Measurements from ENCODE around the gene CPB1. TPM values are rescaled to one million over a fixed set of nuclear protein-coding genes. Genes with fewer than 3 reads are reported as not detected.

CPB1 gene
- total and polyA plus RNA-seq, 2 of the 8 experiments (the other 6 are each of a cell fraction or from before 2014, with no cell fraction given), result not detected

- H3K23ac ChIP-seq (ENCODE audit: insufficient read length), result no peak overlapping the region
- H2BK20ac ChIP-seq (ENCODE audit: low read length), result no peak overlapping the region
- POLR2A ChIA-PET (ENCODE audit: partially characterized antibody), result no interaction called here
- H3K27me3 ChIP-seq (replicated peaks in 1 of 4; ENCODE audit: control insufficient read depth in 3 of 4, extremely low read depth in 1 of 4, insufficient read depth in 3 of 4, low read length in 3 of 4), result no peaks in the 10 kb centered on the region
- H2BK120ac ChIP-seq (replicated peaks; ENCODE audit: low read depth, low read length), result no peak overlapping the region
- no peak overlapping the region for H3K4me2 ChIP-seq (ENCODE audit: insufficient read depth in 1 of 2, low read depth in 2 of 2, low read length in 2 of 2)
- no peak overlapping the region for H3K18ac ChIP-seq (ENCODE audit: extremely low read depth, low read length)
- H2AK5ac ChIP-seq (ENCODE audit: low read depth, low read length), result no peak overlapping the region
- no peak for DNase-seq (ENCODE audit: low read depth in 1 of 2, low spot score in 2 of 2)
- no peak overlapping the region for H2AFZ ChIP-seq (ENCODE audit: low read length)
- no peak for TF ChIP-seq SRF (IDR thresholded peaks at IDR 0.05; ENCODE audit: low read depth, low read length)
- no peak for TF ChIP-seq ZNF274 (IDR thresholded peaks at IDR 0.05; ENCODE audit: borderline replicate concordance, extremely low read depth, low read length)
- no peak for TF ChIP-seq TAF1 (IDR thresholded peaks at IDR 0.05; ENCODE audit: low read depth, low read length)
- TF ChIP-seq NRF1 (IDR thresholded peaks at IDR 0.05; ENCODE audit: low read depth, low read length), result no peak
- no peak for TF ChIP-seq MAFK (IDR thresholded peaks at IDR 0.05; ENCODE audit: low read depth, low read length)
- peak; percentile 71 to 72 for TF ChIP-seq RAD21 (IDR thresholded peaks at IDR 0.05 in 1 of 2, conservative IDR thresholded peaks at IDR 0.05 in 1 of 2; ENCODE audit: low read depth in 2 of 2, low read length in 2 of 2)
- no peak for TF ChIP-seq TCF12 (IDR thresholded peaks at IDR 0.05; ENCODE audit: low read depth, low read length)
- TF ChIP-seq CTCF (IDR thresholded peaks at IDR 0.05; ENCODE audit: control extremely low read depth in 1 of 3, insufficient read depth in 1 of 3, low read depth in 1 of 3, low read length in 3 of 3), result peak in 2 of 3 experiments; percentile 22 to 67; a peak in 2 of 4 replicates
- TF ChIP-seq JUN (IDR thresholded peaks at IDR 0.05; ENCODE audit: low read depth, low read length), result no peak
- H3K27ac ChIP-seq (ENCODE audit: low read depth, low read length), result no peak overlapping the region
- H3K23me2 ChIP-seq (ENCODE audit: low read depth, low read length), result no peaks in the 10 kb centered on the region
- no peaks in the 10 kb centered on the region for H3K9me3 ChIP-seq (ENCODE audit: insufficient read depth in 2 of 2, low read depth in 1 of 2, low read length in 1 of 2)
- no peak overlapping the region for H4K8ac ChIP-seq (ENCODE audit: extremely low read depth, insufficient read depth, low read length)
- no peaks in the 10 kb centered on the region for H3K4me1 ChIP-seq (replicated peaks in 1 of 4; ENCODE audit: control insufficient read depth in 3 of 4, insufficient read depth in 4 of 4, low read length in 3 of 4)
- CTCF ChIA-PET (ENCODE audit: partially characterized antibody), result interaction anchor here (0.6 to 12.1 kb wide), 44 partner anchors 8 to 1925 kb away, joined by 3 to 189 read pairs (median 5); partner anchors contain the start of gene AGTR1
- no peaks in the 10 kb centered on the region for H3K79me1 ChIP-seq (ENCODE audit: low read depth, low read length)
- FAIRE-seq, result peak; percentile 24
- H3K36me3 ChIP-seq (ENCODE audit: control insufficient read depth in 2 of 4, insufficient read depth in 4 of 4, low read length in 3 of 4), result no peaks in the 10 kb centered on the region
- H3K56ac ChIP-seq (replicated peaks; ENCODE audit: insufficient read length, low read depth, low read length), result no peak overlapping the region
- H3K14ac ChIP-seq (ENCODE audit: insufficient read length), result no peak overlapping the region
- no peaks in the 10 kb centered on the region for H4K20me1 ChIP-seq (replicated peaks in 1 of 2; ENCODE audit: control insufficient read depth in 1 of 2, insufficient read depth in 2 of 2, low read length in 2 of 2)
- H3K79me2 ChIP-seq (ENCODE audit: control insufficient read depth in 1 of 2, insufficient read depth in 2 of 2, low read length in 2 of 2), result no peaks in the 10 kb centered on the region
- no peak overlapping the region for H2BK12ac ChIP-seq (ENCODE audit: low read depth, low read length)
- H4K91ac ChIP-seq (replicated peaks; ENCODE audit: insufficient read length, low read length), result no peak overlapping the region
- H3K4me3 ChIP-seq (ENCODE audit: extremely low read depth in 1 of 4, insufficient read depth in 2 of 4, low read depth in 3 of 4, low read length in 4 of 4), result no peak overlapping the region
- no peak overlapping the region for H3K4ac ChIP-seq (replicated peaks; ENCODE audit: insufficient read length, low read depth, low read length)
- no peak overlapping the region for H3K9ac ChIP-seq (replicated peaks in 1 of 4; ENCODE audit: extremely low read depth in 1 of 4, low read depth in 3 of 4, low read length in 3 of 4)
- H4K5ac ChIP-seq (ENCODE audit: insufficient read length, low read depth, low read length), result no peak overlapping the region
- WGBS, 2 experiments (ENCODE audit: extremely low coverage in 1 of 2, insufficient coverage in 1 of 2, insufficient read length in 1 of 2, insufficient replicate concordance in 2 of 2, low coverage in 1 of 2, low lambda C conversion rate in 2 of 2, missing lambda C conversion rate in 1 of 2), result 64% methylated on average over 1 of the region's 1 CpG; no CpG with 5 or more reads in 1 of the 2 experiments
- H2BK5ac ChIP-seq (ENCODE audit: low read depth, low read length), result no peak overlapping the region
- no peak overlapping the region for H2BK15ac ChIP-seq (ENCODE audit: low read length)
Measured at GRCh38 chr3:148861277-148861869, 33.8 kb downstream of the CPB1 start.
